ENCODE measurements around the gene IQSEC1.

DNA sequence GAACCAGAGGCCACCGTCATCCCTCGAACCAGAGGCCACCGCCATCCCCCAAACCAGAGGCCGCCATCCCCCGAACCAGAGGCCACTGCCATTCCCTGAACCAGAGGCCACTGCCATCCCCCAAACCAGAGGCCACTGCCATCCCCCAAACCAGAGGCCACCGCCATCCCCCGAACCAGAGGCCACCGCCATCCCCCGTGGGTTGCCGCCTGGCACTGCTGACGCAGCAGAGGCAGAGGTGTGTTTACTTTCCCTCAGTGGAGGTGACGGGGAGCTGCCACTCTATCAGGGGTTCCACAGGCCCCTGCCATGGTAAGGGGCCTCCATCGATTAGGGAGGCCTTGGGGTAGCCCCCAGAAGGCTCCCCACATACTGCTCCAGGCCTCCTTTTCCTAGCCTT, 1.5 kb downstream of the IQSEC1 start:
- TF ChIP-seq, protein P1, sequence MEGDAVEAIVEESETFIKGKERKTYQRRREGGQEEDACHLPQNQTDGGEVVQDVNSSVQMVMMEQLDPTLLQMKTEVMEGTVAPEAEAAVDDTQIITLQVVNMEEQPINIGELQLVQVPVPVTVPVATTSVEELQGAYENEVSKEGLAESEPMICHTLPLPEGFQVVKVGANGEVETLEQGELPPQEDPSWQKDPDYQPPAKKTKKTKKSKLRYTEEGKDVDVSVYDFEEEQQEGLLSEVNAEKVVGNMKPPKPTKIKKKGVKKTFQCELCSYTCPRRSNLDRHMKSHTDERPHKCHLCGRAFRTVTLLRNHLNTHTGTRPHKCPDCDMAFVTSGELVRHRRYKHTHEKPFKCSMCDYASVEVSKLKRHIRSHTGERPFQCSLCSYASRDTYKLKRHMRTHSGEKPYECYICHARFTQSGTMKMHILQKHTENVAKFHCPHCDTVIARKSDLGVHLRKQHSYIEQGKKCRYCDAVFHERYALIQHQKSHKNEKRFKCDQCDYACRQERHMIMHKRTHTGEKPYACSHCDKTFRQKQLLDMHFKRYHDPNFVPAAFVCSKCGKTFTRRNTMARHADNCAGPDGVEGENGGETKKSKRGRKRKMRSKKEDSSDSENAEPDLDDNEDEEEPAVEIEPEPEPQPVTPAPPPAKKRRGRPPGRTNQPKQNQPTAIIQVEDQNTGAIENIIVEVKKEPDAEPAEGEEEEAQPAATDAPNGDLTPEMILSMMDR (IDR thresholded peaks at IDR 0.05; ENCODE audit: poor library complexity): no peak
- no peak for TF ChIP-seq EZH2phosphoT487 (IDR thresholded peaks at IDR 0.05; ENCODE audit: low read depth, severe bottlenecking, unreplicated experiment)

Measured in hepatocyte (in vitro differentiated cells).